HCT116 (cell line): ENCODE results near the gene FKBP1A. TPM values are rescaled to one million over a fixed set of nuclear protein-coding genes. Genes with fewer than 3 reads are reported as not detected.

Experiments used
- ATAC-seq: fragments of 200-7000 bp; cut with Tn5 transposase; 2 replicates; pipeline ENCODE4 v1.9.1; 2020; ENCODE audit warnings: mild to moderate bottlenecking, moderate library complexity
- BruUV-seq: library from RNA; stranded (reverse); fragments of 400-500 nt; replicated peaks from 2 replicates; lab custom pipeline; 2021; lab: Mats Ljungman, UMichigan
- CTCF ChIA-PET: fragments of 300-600 bp; sonication (Branson Sonifier 250); formaldehyde crosslinking; loops from one replicate; lab custom pipeline; 2021; ENCODE audit warnings: antibody characterized with exemption; lab: Charles Lee
- POLR2A ChIA-PET: fragments of 300-600, 350-600 bp; sonication (Branson Sonifier 250); formaldehyde crosslinking; loops from one replicate; lab custom pipeline; 2021; ENCODE audit warnings: antibody characterized with exemption; lab: Charles Lee
- RAD21 ChIA-PET, 2 experiments: fragments of 300-600 bp; sonication (Branson Sonifier 250); formaldehyde crosslinking; loops; one replicate each; lab custom pipeline; 2023; ENCODE audit warnings: low total read pairs in 2 of 2; ENCODE audit not compliant: uncharacterized antibody in 2 of 2, unreplicated experiment in 2 of 2, low non-redundant PET in 1 of 2; lab: Charles Lee
- DNase-seq: peaks from one replicate; pipeline ENCODE4 v3.0.0-alpha.2; 2010; ENCODE audit warnings: low read depth, low spot score
- H2AFZ ChIP-seq: fragments of 200-600 bp; shearing (Covaris generic), sonication (generic); 2 replicates; pipeline ENCODE4 v1.6.1; 2017; ENCODE audit warnings: low read depth, mixed run types, mixed read lengths, antibody characterized with exemption, low read length; ENCODE audit not compliant: poor library complexity, severe bottlenecking
- H3K27ac ChIP-seq: 2 replicates; pipeline ENCODE4 v1.5.1; 2012; ENCODE audit warnings: low read depth, low read length
- H3K27me3 ChIP-seq: fragments of 200-600 bp; sonication (generic); 2 replicates; pipeline ENCODE4 v1.6.1; 2016; ENCODE audit warnings: mixed run types, low read length, mixed read lengths; ENCODE audit not compliant: insufficient read depth
- H3K36me3 ChIP-seq, 2 experiments: fragments of 200-500 bp in 1 of 2; fragments of 200-600 bp in 1 of 2; sonication (Bioruptor generic) in 1 of 2; sonication (generic) in 1 of 2; 2 replicates each; pipeline versions ENCODE4 v1.5.1 to v1.6.1; 2014 to 2016; ENCODE audit warnings: low read length in 2 of 2, inconsistent platforms in 1 of 2, mixed read lengths in 1 of 2, mixed run types in 1 of 2; ENCODE audit not compliant: insufficient read depth in 2 of 2, control insufficient read depth in 1 of 2
- H3K4me1 ChIP-seq, 2 experiments: fragments of 200-600 bp in 1 of 2; sonication (generic) in 1 of 2; 2 replicates each; pipeline versions ENCODE4 v1.5.1 to v1.6.1; 2012 to 2017; ENCODE audit warnings: low read length in 2 of 2, inconsistent platforms in 1 of 2, mild to moderate bottlenecking in 1 of 2, mixed read lengths in 1 of 2, mixed run types in 1 of 2, moderate library complexity in 1 of 2; ENCODE audit not compliant: insufficient read depth in 2 of 2, control insufficient read depth in 1 of 2
- H3K4me2 ChIP-seq: fragments of 200-600 bp; sonication (generic); 2 replicates; pipeline ENCODE4 v1.6.1; 2017; ENCODE audit warnings: mixed run types, low read length, mixed read lengths
- H3K4me3 ChIP-seq, 2 experiments: fragments of 200-600 bp in 1 of 2; sonication (generic) in 1 of 2; replicated peaks in 1 of 2; 2 replicates each; pipeline ENCODE4 v1.5.1; 2011 to 2016; ENCODE audit warnings: low read length in 2 of 2, control low read depth in 1 of 2, low read depth in 1 of 2, mild to moderate bottlenecking in 1 of 2, mixed read lengths in 1 of 2, mixed run types in 1 of 2
- H3K79me2 ChIP-seq: fragments of 200-600 bp; sonication (generic); 2 replicates; pipeline ENCODE4 v1.6.1; 2017; ENCODE audit warnings: mild to moderate bottlenecking, mixed run types, low read length, moderate library complexity, mixed read lengths; ENCODE audit not compliant: insufficient read depth
- H3K9ac ChIP-seq: fragments of 200-600 bp; sonication (generic); 2 replicates; pipeline ENCODE4 v1.6.1; 2016; ENCODE audit warnings: low read length, mixed read lengths
- H3K9me2 ChIP-seq: fragments of 200-600 bp; sonication (generic), shearing (Covaris generic); 2 replicates; pipeline ENCODE4 v1.6.1; 2017; ENCODE audit warnings: mixed run types, mild to moderate bottlenecking, moderate library complexity; ENCODE audit not compliant: insufficient read depth
- H3K9me3 ChIP-seq, 2 experiments: fragments of 200-500 bp in 1 of 2; fragments of 200-600 bp in 1 of 2; sonication (Bioruptor generic) in 1 of 2; sonication (generic) in 1 of 2; 2 replicates each; pipeline ENCODE4 v1.6.1; 2014 to 2017; ENCODE audit warnings: low read length in 2 of 2, mixed read lengths in 2 of 2, inconsistent platforms in 1 of 2, low read depth in 1 of 2, mild to moderate bottlenecking in 1 of 2, mixed run types in 1 of 2, moderate library complexity in 1 of 2; ENCODE audit not compliant: control insufficient read depth in 1 of 2, insufficient read depth in 1 of 2
- H4K20me1 ChIP-seq: fragments of 200-600 bp; sonication (generic), shearing (Covaris generic); 2 replicates; pipeline ENCODE4 v1.6.1; 2017; ENCODE audit warnings: mixed run types, mild to moderate bottlenecking, moderate library complexity; ENCODE audit not compliant: insufficient read depth
- CBX3 ChIP-seq: IDR thresholded peaks from 2 replicates; pipeline ENCODE4 v1.6.1; 2012; ENCODE audit warnings: low read depth
- CEBPB ChIP-seq: IDR thresholded peaks from 2 replicates; pipeline ENCODE4 v1.6.1; 2012; ENCODE audit warnings: low read depth
- EGR1 ChIP-seq: IDR thresholded peaks from 2 replicates; pipeline ENCODE4 v1.6.1; 2012; ENCODE audit warnings: low read depth
- ELF1 ChIP-seq: IDR thresholded peaks from 2 replicates; pipeline ENCODE4 v1.6.1; 2012; ENCODE audit warnings: low read depth, borderline replicate concordance
- EZH2 ChIP-seq: fragments of 200-600 bp; sonication (generic); IDR thresholded peaks from 2 replicates; pipeline ENCODE4 v1.6.1; 2017; ENCODE audit warnings: antibody characterized with exemption, mixed run types
- EZH2phosphoT487 ChIP-seq: fragments of 200-600 bp; IDR thresholded peaks from 2 replicates; pipeline ENCODE4 v1.6.1; 2018; ENCODE audit warnings: antibody characterized with exemption, borderline replicate concordance
- FOSL1 ChIP-seq: IDR thresholded peaks from 2 replicates; pipeline ENCODE4 v1.6.1; 2012; ENCODE audit warnings: low read depth
- JUND ChIP-seq: IDR thresholded peaks from 2 replicates; pipeline ENCODE4 v1.6.1; 2012
- POLR2A ChIP-seq: IDR thresholded peaks from 2 replicates; pipeline ENCODE4 v1.7.0; 2011; ENCODE audit warnings: borderline replicate concordance; ENCODE audit not compliant: insufficient read depth, insufficient read length; ENCODE audit errors: extremely low read depth
- POLR2AphosphoS5 ChIP-seq: IDR thresholded peaks from 2 replicates; pipeline ENCODE4 v1.6.1; 2011; ENCODE audit warnings: mild to moderate bottlenecking, low read depth, low read length, moderate library complexity
- SIN3A ChIP-seq: IDR thresholded peaks from 2 replicates; pipeline ENCODE4 v1.6.1; 2012; ENCODE audit warnings: low read depth
- SRF ChIP-seq: IDR thresholded peaks from 2 replicates; pipeline ENCODE4 v1.6.1; 2012; ENCODE audit warnings: low read depth
- TCF7L2 ChIP-seq: IDR thresholded peaks from 2 replicates; pipeline ENCODE4 v1.7.0; 2011; ENCODE audit warnings: borderline replicate concordance, inconsistent platforms; ENCODE audit not compliant: insufficient read depth, insufficient read length; ENCODE audit errors: extremely low read depth
- YY1 ChIP-seq: IDR thresholded peaks from 2 replicates; pipeline ENCODE4 v1.6.1; 2011; ENCODE audit warnings: low read length, low read depth, moderate library complexity, mild to moderate bottlenecking; ENCODE audit not compliant: insufficient replicate concordance; ENCODE audit errors: extremely low read depth
- ZFX ChIP-seq: fragments of 450-650 bp; IDR thresholded peaks from 2 replicates; pipeline ENCODE4 v1.6.1; 2017
- ZNF274 ChIP-seq: fragments of 200-500 bp; sonication (Bioruptor generic); IDR thresholded peaks from 2 replicates; pipeline ENCODE4 v1.6.1; 2014; ENCODE audit warnings: mild to moderate bottlenecking, low read depth, low read length, inconsistent platforms
- intact Hi-C: fragments of 100-400 bp; cut with micrococcal nuclease; formaldehyde crosslinking; loops from 2 replicates; pipeline ENCODE4 v1.10.0; 2022
- total RNA-seq: library from RNA; stranded (reverse); gene quantifications from one replicate; pipeline ENCODE4 v1.2.1, GENCODE V29; 2021; ENCODE audit not compliant: unreplicated experiment
- TF ChIP-seq, protein P1 (sequence below): IDR thresholded peaks from 2 replicates; pipeline ENCODE4 v1.6.1; 2012
- TF ChIP-seq, protein P2 (sequence below), 3 experiments: fragments of 200-600 bp in 1 of 3; sonication (generic) in 1 of 3; IDR thresholded peaks in 2 of 3; conservative IDR thresholded peaks in 1 of 3; 2 replicates each; pipeline ENCODE4 v1.5.1; 2012 to 2017; ENCODE audit warnings: low read depth in 2 of 3, low read length in 2 of 3, antibody characterized with exemption in 1 of 3, borderline replicate concordance in 1 of 3, control low read depth in 1 of 3, mild to moderate bottlenecking in 1 of 3, mixed read lengths in 1 of 3, mixed run types in 1 of 3, moderate library complexity in 1 of 3; ENCODE audit not compliant: insufficient read depth in 1 of 3
- TF ChIP-seq, protein P3 (sequence below): IDR thresholded peaks from 2 replicates; pipeline ENCODE4 v1.6.1; 2012

Gene FKBP1A
- total RNA-seq, 1 experiment from 2014 or later: 259 TPM

GRCh38 chr20:1320902-1321653, 71.8 kb downstream of the FKBP1A start (continued):
- TF ChIP-seq POLR2A (no peak), SRF (no peak), SIN3A (no peak)

GRCh38 chr20:1320016-1320415, 72.8 kb downstream of the FKBP1A start:
- DNase-seq (no peak), ATAC-seq (no peak)
- no peaks in the 10 kb centered on the region for H3K36me3 ChIP-seq
- no peaks in the 10 kb centered on the region for H3K79me2 ChIP-seq
- ChIA-PET RAD21 (no interaction called here), CTCF (no interaction called here), POLR2A (no interaction called here)
- H3K9ac ChIP-seq: no peak overlapping the region
- H3K27ac ChIP-seq: no peak overlapping the region
- no peak overlapping the region for H3K4me3 ChIP-seq
- H2AFZ ChIP-seq: no peak overlapping the region
- no peaks in the 10 kb centered on the region for H3K9me2 ChIP-seq
- intact Hi-C loops: no loop called here
- no peaks in the 10 kb centered on the region for H3K27me3 ChIP-seq
- H3K4me1 ChIP-seq: peaks cover 5 to 14% of the 10 kb centered on the region in 2 experiments; a peak in 3 of 4 replicates
- no peaks in the 10 kb centered on the region for H4K20me1 ChIP-seq
- no peak overlapping the region for H3K4me2 ChIP-seq
- no peaks in the 10 kb centered on the region for H3K9me3 ChIP-seq
- TF ChIP-seq, protein P1, sequence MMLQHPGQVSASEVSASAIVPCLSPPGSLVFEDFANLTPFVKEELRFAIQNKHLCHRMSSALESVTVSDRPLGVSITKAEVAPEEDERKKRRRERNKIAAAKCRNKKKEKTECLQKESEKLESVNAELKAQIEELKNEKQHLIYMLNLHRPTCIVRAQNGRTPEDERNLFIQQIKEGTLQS: no peak
- TF ChIP-seq EZH2phosphoT487: no peak
- TF ChIP-seq YY1: no peak
- no peak for TF ChIP-seq EGR1
- TF ChIP-seq SRF: no peak
- no peak for TF ChIP-seq SIN3A
- TF ChIP-seq ELF1: no peak
- TF ChIP-seq JUND: no peak
- TF ChIP-seq, protein P2, sequence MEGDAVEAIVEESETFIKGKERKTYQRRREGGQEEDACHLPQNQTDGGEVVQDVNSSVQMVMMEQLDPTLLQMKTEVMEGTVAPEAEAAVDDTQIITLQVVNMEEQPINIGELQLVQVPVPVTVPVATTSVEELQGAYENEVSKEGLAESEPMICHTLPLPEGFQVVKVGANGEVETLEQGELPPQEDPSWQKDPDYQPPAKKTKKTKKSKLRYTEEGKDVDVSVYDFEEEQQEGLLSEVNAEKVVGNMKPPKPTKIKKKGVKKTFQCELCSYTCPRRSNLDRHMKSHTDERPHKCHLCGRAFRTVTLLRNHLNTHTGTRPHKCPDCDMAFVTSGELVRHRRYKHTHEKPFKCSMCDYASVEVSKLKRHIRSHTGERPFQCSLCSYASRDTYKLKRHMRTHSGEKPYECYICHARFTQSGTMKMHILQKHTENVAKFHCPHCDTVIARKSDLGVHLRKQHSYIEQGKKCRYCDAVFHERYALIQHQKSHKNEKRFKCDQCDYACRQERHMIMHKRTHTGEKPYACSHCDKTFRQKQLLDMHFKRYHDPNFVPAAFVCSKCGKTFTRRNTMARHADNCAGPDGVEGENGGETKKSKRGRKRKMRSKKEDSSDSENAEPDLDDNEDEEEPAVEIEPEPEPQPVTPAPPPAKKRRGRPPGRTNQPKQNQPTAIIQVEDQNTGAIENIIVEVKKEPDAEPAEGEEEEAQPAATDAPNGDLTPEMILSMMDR (IDR thresholded peaks at IDR 0.05 in 2 of 3, conservative IDR thresholded peaks at IDR 0.05 in 1 of 3; ENCODE audit: borderline replicate concordance in 1 of 3, insufficient read depth in 1 of 3, low read depth in 2 of 3, low read length in 2 of 3): no peak
- TF ChIP-seq, protein P3, sequence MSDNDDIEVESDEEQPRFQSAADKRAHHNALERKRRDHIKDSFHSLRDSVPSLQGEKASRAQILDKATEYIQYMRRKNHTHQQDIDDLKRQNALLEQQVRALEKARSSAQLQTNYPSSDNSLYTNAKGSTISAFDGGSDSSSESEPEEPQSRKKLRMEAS: no peak
- TF ChIP-seq CEBPB: no peak
- TF ChIP-seq CBX3: no peak
- no peak for TF ChIP-seq POLR2A
- no peak for TF ChIP-seq ZNF274
- no peak for TF ChIP-seq TCF7L2
- no peak for TF ChIP-seq EZH2
- no peak for TF ChIP-seq POLR2AphosphoS5
- TF ChIP-seq FOSL1: no peak
- no peak for TF ChIP-seq ZFX
- BruUV-seq: no TSS peak
